Measurements from ENCODE around the gene CLBA1. TPM values are rescaled to one million over a fixed set of nuclear protein-coding genes. Genes with fewer than 3 reads are reported as not detected.
"Not testable (repeated sequence)": the region's sequence is repeated elsewhere in the genome, so short reads cannot be mapped to it uniquely, and the experiment has no call there.

Gene CLBA1
- total RNA-seq, 2 experiments from 2014 or later = 0.47 to 0.67 TPM

DNA sequence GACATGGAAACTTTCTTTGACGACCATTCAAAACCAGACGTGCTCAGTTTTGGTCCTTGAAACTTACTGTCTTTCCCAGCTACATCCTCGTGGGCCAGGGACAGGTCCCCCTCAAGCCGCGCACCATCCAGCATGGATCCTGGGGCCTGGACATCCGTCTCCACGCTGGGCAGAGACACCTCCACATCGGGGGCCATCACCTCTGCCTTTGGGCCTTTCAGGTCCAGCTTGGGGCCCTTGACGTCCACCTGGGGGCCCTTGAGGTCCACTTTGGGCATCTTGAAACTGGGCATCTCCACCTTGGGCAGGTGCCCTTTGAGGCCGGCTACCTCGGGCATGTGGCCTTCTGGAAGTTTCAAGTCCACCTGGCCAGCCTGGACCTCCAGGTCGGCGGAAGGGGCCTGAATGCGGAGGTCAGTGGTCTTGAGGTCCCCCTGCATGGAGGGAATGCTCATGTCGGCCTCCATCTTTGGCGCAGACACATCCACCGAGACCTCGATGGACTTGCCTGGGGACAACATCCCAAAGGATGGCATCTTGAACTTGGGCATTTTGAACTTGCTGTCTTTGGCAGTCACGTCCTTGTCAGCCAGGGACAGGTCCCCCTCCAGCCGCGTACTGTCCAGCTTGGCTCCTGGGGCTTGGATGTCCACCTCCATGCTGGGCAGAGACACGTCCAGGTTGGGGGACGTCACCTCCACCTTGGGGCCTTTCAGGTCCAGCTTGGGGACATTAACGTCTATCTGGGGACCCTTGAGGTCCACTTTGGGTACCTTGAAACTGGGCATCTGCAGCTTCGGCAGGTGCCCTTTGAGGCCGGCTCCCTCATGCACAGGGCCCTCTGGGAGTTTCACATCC lies 43.9 kb upstream of the CLBA1 start:
- Mint-ChIP-seq H3K36me3 (ENCODE audit: low read depth) (no peaks in the 10 kb centered on the region), H3K27me3 (no peaks in the 10 kb centered on the region), H3K27ac (no peak overlapping the region), H3K4me1 (ENCODE audit: low read depth) (no peaks in the 10 kb centered on the region), H3K4me3 (no peak overlapping the region), H3K9me3 (no peaks in the 10 kb centered on the region)
- CTCF ChIA-PET = no interaction called here
- POLR2A ChIA-PET = no interaction called here
- ATAC-seq (no peak), DNase-seq (no peak)
- TF ChIP-seq, protein P1, sequence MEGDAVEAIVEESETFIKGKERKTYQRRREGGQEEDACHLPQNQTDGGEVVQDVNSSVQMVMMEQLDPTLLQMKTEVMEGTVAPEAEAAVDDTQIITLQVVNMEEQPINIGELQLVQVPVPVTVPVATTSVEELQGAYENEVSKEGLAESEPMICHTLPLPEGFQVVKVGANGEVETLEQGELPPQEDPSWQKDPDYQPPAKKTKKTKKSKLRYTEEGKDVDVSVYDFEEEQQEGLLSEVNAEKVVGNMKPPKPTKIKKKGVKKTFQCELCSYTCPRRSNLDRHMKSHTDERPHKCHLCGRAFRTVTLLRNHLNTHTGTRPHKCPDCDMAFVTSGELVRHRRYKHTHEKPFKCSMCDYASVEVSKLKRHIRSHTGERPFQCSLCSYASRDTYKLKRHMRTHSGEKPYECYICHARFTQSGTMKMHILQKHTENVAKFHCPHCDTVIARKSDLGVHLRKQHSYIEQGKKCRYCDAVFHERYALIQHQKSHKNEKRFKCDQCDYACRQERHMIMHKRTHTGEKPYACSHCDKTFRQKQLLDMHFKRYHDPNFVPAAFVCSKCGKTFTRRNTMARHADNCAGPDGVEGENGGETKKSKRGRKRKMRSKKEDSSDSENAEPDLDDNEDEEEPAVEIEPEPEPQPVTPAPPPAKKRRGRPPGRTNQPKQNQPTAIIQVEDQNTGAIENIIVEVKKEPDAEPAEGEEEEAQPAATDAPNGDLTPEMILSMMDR (IDR thresholded peaks at IDR 0.05) = no peak
- intact Hi-C loops (cut with micrococcal nuclease) = no loop called here

DNA sequence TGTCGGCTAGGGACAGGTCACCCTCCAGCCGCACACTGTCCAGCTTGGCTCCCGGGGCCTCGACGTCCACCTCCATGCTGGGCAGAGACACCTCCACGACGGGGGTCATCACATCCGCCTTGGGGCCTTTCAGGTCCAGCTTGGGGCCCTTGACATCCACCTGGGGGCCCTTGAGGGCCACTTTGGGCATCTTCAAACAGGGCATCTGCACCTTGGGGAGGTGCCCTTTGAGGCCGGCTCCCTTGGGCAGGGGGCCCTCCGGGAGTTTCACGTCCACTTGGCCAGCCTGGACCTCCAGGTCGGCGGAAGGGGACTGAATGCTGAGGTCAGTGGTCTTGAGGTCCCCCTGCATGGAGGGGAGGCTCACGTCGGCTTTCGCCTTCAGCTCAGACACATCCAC lies 43.0 kb upstream of the CLBA1 start:
- DNase-seq (no peak), ATAC-seq (no peak)
- CTCF ChIA-PET = no interaction called here
- H3K36me3 Mint-ChIP-seq (ENCODE audit: low read depth) = no peaks in the 10 kb centered on the region
- intact Hi-C loops (cut with micrococcal nuclease) = no loop called here
- H3K9me3 Mint-ChIP-seq = no peaks in the 10 kb centered on the region
- no peak overlapping the region for H3K27ac Mint-ChIP-seq
- no peak overlapping the region for H3K4me3 Mint-ChIP-seq
- no peaks in the 10 kb centered on the region for H3K4me1 Mint-ChIP-seq (ENCODE audit: low read depth)
- POLR2A ChIA-PET = no interaction called here
- no peaks in the 10 kb centered on the region for H3K27me3 Mint-ChIP-seq
- TF ChIP-seq, protein P1 (IDR thresholded peaks at IDR 0.05) = no peak

DNA sequence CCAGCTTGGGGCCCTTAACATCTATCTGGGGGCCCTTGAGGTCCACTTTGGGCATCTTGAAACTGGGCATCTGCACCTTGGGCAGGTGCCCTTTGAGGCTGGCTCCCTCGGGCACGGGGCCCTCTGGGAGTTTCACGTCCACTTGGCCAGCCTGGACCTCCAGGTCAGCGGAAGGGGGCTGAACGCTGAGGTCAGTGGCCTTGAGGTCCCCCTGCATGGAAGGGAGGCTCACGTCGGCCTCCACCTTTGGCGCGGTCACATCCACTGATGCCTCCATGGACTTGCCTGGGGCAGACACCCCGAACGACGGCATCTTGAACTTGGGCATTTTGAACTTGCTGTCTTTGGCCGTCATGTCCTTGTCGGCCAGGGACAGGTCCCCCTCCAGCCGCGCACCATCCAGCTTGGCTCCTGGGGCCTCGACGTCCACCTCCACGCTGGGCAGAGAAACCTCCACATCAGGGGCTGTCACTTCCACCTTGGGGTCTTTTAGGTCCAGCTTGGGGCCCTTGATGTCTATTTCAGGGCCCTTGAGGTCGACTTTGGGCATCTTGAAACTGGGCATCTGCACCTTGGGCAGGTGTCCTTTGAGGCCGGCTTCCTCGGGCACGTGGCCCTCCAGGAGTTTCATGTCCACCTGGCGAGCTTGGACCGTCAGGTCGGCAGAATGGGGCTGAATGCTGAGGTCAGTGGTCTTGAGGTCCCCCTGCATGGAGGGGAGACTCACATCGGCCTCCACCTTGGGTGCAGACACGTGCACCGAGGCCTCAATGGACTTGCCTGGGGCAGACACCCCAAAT lies 42.2 kb upstream of the CLBA1 start:
- intact Hi-C loops (cut with micrococcal nuclease); H3K36me3 Mint-ChIP-seq (ENCODE audit: low read depth); H3K4me1 Mint-ChIP-seq (ENCODE audit: low read depth); H3K27me3 Mint-ChIP-seq; DNase-seq; POLR2A ChIA-PET; ATAC-seq; H3K9me3 Mint-ChIP-seq; H3K27ac Mint-ChIP-seq; CTCF ChIA-PET; H3K4me3 Mint-ChIP-seq: not testable (repeated sequence)

DNA sequence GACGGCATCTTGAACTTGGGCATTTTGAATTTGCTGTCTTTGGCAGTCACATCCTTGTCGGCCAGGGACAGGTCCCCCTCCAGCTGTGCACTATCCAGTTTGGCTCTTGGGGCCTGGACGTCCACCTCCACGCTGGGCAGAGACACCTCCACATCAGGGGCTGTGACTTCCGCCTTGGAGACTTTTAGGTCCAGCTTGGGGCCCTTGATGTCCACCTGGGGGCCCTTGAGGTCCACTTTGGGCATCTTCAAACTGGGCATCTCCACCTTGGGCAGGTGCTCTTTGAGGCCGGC lies 41.6 kb upstream of the CLBA1 start:
- DNase-seq; H3K27ac Mint-ChIP-seq; CTCF ChIA-PET; H3K36me3 Mint-ChIP-seq (ENCODE audit: low read depth); H3K27me3 Mint-ChIP-seq; intact Hi-C loops (cut with micrococcal nuclease); H3K9me3 Mint-ChIP-seq; POLR2A ChIA-PET; H3K4me1 Mint-ChIP-seq (ENCODE audit: low read depth); ATAC-seq; H3K4me3 Mint-ChIP-seq: not testable (repeated sequence)

DNA sequence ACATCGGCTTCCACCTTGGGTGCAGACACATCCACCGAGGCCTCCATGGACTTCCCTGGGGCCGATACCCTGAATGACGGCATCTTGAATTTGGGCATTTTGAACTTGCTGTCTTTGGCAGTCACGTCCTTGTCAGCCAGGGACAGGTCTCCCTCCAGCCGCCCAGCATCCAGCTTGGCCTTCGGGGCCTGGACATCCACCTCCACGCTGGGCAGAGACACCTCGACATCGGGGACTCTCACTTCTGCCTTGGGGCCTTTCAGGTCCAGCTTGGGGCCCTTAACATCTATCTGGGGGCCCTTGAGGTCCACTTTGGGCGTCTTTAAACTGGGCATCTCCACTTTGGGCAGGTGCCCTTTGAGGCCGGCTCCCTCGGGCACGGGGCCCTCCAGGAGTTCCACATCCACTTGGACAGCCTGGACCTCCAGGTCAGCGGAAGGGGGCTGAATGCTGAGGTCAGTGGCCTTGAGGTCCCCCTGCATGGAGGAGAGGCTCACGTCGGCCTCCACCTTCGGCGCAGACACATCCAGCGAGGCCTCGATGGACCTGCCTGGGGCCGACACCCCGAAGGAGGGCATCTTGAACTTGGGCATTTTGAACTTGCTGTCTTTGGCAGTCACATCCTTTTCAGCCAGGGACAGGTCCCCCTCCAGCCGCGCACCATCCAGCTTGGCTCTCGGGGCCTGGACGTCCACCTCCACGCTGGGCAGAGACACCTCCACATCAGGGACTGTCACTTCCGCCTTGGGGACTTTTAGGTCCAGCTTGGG lies 41.0 kb upstream of the CLBA1 start:
- H3K4me1 Mint-ChIP-seq (ENCODE audit: low read depth); H3K27ac Mint-ChIP-seq; CTCF ChIA-PET; H3K9me3 Mint-ChIP-seq; H3K4me3 Mint-ChIP-seq; ATAC-seq; H3K27me3 Mint-ChIP-seq; intact Hi-C loops (cut with micrococcal nuclease); H3K36me3 Mint-ChIP-seq (ENCODE audit: low read depth); POLR2A ChIA-PET; DNase-seq: not testable (repeated sequence)

DNA sequence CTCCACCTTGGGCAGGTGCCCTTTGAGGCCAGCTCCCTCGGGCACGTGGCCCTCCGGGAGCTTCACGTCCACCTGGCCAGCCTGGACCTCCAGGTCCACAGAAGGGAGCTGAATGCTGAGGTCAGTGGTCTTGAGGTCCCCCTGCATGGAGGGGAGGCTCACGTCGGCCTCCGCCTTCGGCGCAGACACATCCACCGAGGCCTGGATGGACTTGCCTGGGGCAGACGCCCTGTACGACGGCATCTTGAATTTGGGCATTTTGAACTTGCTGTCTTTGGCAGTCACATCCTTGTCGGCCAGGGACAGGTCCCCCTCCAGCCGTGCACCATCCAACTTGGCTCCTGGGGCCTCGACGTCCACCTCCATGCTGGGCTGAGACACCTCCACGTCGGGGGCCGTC lies 40.3 kb upstream of the CLBA1 start:
- H3K4me3 Mint-ChIP-seq; DNase-seq; intact Hi-C loops (cut with micrococcal nuclease); ATAC-seq; H3K36me3 Mint-ChIP-seq (ENCODE audit: low read depth); CTCF ChIA-PET; H3K9me3 Mint-ChIP-seq; H3K27me3 Mint-ChIP-seq; H3K4me1 Mint-ChIP-seq (ENCODE audit: low read depth); POLR2A ChIA-PET; H3K27ac Mint-ChIP-seq: not testable (repeated sequence)

DNA sequence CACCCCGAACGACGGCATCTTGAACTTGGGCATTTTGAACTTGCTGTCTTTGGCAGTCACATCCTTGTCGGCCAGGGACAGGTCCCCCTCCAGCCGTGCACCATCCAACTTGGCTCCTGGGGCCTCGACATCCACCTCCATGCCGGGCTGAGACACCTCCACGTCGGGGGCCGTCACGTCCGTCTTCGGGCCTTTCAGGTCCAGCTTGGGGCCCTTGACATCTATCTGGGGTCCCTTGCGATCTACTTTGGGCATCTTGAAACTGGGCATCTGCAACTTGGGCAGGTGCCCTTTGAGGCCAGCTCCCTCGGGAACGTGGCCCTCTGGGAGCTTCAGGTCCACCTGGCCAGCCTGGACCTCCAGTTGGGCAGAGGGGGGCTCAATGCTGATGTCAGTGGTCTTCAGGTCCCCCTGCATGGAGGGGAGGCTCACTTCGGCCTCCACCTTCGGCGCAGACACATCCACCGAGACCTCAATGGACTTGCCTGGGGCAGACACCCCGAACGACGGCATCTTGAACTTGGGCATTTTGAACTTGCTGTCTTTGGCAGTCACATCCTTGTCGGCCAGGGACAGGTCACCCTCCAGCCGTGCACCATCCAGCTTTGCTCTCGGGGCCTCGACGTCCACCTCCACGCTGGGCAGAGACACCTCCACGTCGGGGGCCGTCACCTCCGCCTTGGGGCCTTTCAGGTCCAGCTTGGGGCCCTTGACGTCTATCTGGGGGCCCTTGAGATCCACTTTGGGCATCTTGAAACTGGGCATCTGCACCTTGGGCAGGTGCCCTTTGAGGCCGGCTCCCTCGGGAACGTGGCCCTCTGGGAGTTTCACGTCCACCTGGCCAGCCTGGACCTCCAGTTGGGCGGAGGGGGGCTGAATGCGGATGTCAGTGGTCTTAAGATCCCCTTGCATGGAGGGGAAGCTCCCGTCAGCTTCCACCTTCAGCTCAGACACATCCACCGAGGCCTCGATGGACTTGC lies 39.3 kb upstream of the CLBA1 start:
- H3K4me1 Mint-ChIP-seq (ENCODE audit: low read depth); H3K4me3 Mint-ChIP-seq; H3K27ac Mint-ChIP-seq; H3K9me3 Mint-ChIP-seq; H3K36me3 Mint-ChIP-seq (ENCODE audit: low read depth); ATAC-seq; CTCF ChIA-PET; H3K27me3 Mint-ChIP-seq; intact Hi-C loops (cut with micrococcal nuclease); DNase-seq: not testable (repeated sequence)
- POLR2A ChIA-PET = interaction anchor here (0.6 kb wide), 1 partner anchor 12 kb away, joined by 3 read pairs; no protein-coding TSS in a partner anchor

DNA sequence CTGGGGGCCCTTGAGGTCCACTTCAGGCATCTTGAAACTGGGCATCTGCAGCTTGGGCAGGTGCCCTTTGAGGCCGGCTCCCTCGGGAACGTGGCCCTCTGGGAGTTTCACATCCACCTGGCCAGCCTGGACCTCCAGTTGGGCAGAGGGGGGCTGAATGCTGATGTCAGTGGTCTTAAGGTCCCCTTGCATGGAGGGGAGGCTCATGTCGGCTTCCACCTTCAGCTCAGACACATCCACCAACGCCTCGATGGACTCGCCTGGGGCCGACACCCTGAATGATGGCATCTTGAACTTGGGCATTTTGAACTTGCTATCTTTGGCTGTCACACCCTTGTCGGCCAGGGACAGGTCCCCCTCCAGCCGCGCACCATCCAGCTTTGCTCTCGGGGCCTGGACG lies 38.4 kb upstream of the CLBA1 start:
- H3K4me3 Mint-ChIP-seq; intact Hi-C loops (cut with micrococcal nuclease); DNase-seq; CTCF ChIA-PET; H3K27me3 Mint-ChIP-seq; H3K27ac Mint-ChIP-seq; H3K4me1 Mint-ChIP-seq (ENCODE audit: low read depth); POLR2A ChIA-PET; ATAC-seq; H3K36me3 Mint-ChIP-seq (ENCODE audit: low read depth); H3K9me3 Mint-ChIP-seq: not testable (repeated sequence)

All from activated CD8-positive, alpha-beta T cell treated with anti-CD3 and anti-CD28 coated beads for 36 hours (primary cell).